ENCODE results near the gene EMP1. TPM values are rescaled to one million over a fixed set of nuclear protein-coding genes. Genes with fewer than 3 reads are reported as not detected.

Gene EMP1
- total and polyA plus RNA-seq, 7 donors, result 11.0 to 123 (median 49.8) TPM

GRCh38 chr12:13205809-13206559 is 9.5 kb downstream of the EMP1 start:
- ATAC-seq (peak in 3 of 4 donors; percentile 41 to 46 (median 43)), DNase-seq (no peak)
- no peaks in the 10 kb centered on the region for H3K9me3 ChIP-seq
- 45 to 57% (median 55%) methylated on average over 3 of the region's 3 CpGs for WGBS, 3 donors
- H3K27ac ChIP-seq, result peak overlapping the region; percentile 42
- H3K27me3 ChIP-seq (ENCODE audit: insufficient read depth in 3 of 3, low read length in 2 of 3), result peaks cover 0 to 4% (median 0%) of the 10 kb centered on the region in 3 donors
- no peak overlapping the region for H3K4me3 ChIP-seq
- H3K36me3 ChIP-seq (ENCODE audit: insufficient read depth in 1 of 2, low read depth in 1 of 2), result no peaks in the 10 kb centered on the region
- TF ChIP-seq CTCF (IDR thresholded peaks at IDR 0.05), result no peak
- H3K4me1 ChIP-seq, result peaks cover 19% of the 10 kb centered on the region
- intact Hi-C loops (cut with DNase I), result loop anchor here in 1 of 2 donors (5.0 kb wide), 2 partner anchors 104 to 204 kb away; partner anchors contain the start of genes GSG1 and HEBP1

GRCh38 chr12:13206560-13206897 is 10.0 kb downstream of the EMP1 start:
- H3K36me3 ChIP-seq (ENCODE audit: insufficient read depth in 1 of 2, low read depth in 1 of 2), result no peaks in the 10 kb centered on the region
- no peaks in the 10 kb centered on the region for H3K9me3 ChIP-seq
- intact Hi-C loops (cut with DNase I), result loop anchor here in 1 of 2 donors (5.0 kb wide), 2 partner anchors 104 to 204 kb away; partner anchors contain the start of genes GSG1 and HEBP1
- DNase-seq (no peak), ATAC-seq (no peak)
- H3K4me1 ChIP-seq, result peaks cover 19% of the 10 kb centered on the region
- H3K27me3 ChIP-seq (ENCODE audit: insufficient read depth in 3 of 3, low read length in 2 of 3), result no peaks in the 10 kb centered on the region
- WGBS, 3 donors, result 80 to 83% (median 82%) methylated on average over 1 of the region's 1 CpG
- peak overlapping the region; percentile 42 for H3K27ac ChIP-seq
- no peak overlapping the region for H3K4me3 ChIP-seq
- no peak for TF ChIP-seq CTCF (IDR thresholded peaks at IDR 0.05)

GRCh38 chr12:13208533-13209435 is 12.3 kb downstream of the EMP1 start:
- no peak overlapping the region for H3K27ac ChIP-seq
- H3K4me1 ChIP-seq, result peaks cover 19% of the 10 kb centered on the region
- intact Hi-C loops (cut with DNase I), result loop anchor here in 1 of 2 donors (5.0 kb wide), 2 partner anchors 106 to 206 kb away; partner anchors contain the start of genes GSG1 and HEBP1
- DNase-seq (no peak), ATAC-seq (no peak)
- no peak overlapping the region for H3K4me3 ChIP-seq
- WGBS, 3 donors, result 65 to 70% (median 69%) methylated on average over 9 of the region's 9 CpGs
- no peak for TF ChIP-seq CTCF (IDR thresholded peaks at IDR 0.05)
- H3K9me3 ChIP-seq, result no peaks in the 10 kb centered on the region
- peaks cover 0 to 20% of the 10 kb centered on the region in 2 donors for H3K36me3 ChIP-seq (ENCODE audit: insufficient read depth in 1 of 2, low read depth in 1 of 2)
- H3K27me3 ChIP-seq (ENCODE audit: insufficient read depth in 3 of 3, low read length in 2 of 3), result no peaks in the 10 kb centered on the region

- DNase-seq, result no peak
- TF ChIP-seq CTCF (IDR thresholded peaks at IDR 0.05), result no peak
- Histone ChIP-seq H3K27me3 (ENCODE audit: insufficient read depth in 3 of 3, low read length in 2 of 3) (no peaks in the 10 kb centered on the region), H3K9me3 (no peaks in the 10 kb centered on the region), H3K27ac (no peak overlapping the region), H3K4me1 (peaks cover 19% of the 10 kb centered on the region), H3K4me3 (no peak overlapping the region), H3K36me3 (ENCODE audit: insufficient read depth in 1 of 2, low read depth in 1 of 2) (peaks cover 0 to 28% of the 10 kb centered on the region in 2 donors)
- no peak for ATAC-seq
- WGBS, 3 donors, result 52 to 56% (median 55%) methylated on average over 7 of the region's 7 CpGs
- intact Hi-C loops (cut with DNase I), result loop anchor here (5.0 to 10.0 kb wide), 6 partner anchors 107 to 422 kb away; partner anchors contain the start of genes APOLD1 (in 1 of the 2), GSG1 (in 1 of the 2) and HEBP1 (in 1 of the 2)
Observed at GRCh38 chr12:13209436-13210235, 13.1 kb downstream of the EMP1 start.

All from psoas muscle (tissue), 8 donors.